ENCODE data around the gene C6orf136.
A peak's percentile ranks its signal among the peaks of the same experiment; 100 is the strongest.
"Not testable (repeated sequence)": the region's sequence is repeated elsewhere in the genome, so short reads cannot be mapped to it uniquely, and the experiment has no call there.

C6orf136 gene, protein sequence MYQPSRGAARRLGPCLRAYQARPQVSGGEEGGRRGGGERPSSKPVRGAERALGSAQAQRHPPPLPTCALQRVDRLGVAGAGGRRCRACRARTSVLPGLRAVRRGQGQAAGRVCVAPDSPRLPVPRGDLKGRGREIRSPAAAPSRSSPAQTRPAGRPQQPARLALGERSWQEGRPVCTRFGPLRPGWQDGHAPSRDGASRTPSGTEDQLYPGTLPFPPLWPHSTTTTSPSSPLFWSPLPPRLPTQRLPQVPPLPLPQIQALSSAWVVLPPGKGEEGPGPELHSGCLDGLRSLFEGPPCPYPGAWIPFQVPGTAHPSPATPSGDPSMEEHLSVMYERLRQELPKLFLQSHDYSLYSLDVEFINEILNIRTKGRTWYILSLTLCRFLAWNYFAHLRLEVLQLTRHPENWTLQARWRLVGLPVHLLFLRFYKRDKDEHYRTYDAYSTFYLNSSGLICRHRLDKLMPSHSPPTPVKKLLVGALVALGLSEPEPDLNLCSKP

DNA sequence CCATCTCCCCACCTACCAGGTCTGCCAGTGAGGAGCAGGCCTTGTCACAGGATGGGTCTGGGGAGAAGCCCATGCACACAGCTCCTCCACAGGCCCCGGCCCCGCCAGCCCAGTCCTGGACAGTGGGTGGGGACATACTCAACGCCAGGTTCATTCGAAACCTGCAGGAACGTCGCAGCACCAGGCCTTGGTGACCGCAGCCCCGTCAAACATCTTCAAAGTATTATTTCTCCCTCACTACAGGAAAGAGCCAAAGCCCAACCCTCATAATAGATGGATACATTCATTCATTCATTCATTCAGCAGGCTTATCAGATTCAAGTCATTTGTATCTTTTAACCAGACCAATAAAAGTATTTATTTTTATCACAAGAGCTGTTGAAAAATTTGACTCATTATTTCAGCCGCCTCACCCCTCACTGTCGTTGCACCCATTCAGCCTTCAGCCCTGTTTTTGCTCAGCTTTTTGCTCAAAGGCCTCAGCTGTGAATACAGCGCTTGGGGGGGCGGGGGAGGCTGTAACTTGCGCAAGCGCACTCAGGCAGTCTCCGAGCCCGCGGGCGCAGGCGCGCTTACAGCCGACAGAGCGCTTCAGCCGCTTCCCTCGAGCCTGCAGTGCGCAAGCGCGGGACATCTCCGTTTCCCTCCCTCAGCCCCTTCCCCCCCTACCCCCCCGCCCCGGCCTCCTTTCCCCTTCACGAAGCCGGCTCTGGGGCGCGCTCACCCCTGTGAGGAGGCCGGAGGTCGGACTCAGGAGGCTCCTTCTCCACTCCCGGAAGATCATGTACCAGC, at the start of gene C6orf136:
C6orf136 (plus strand) TSS at position 684 of the 792 bp plus-strand sequence; CDS start at position 783, 99 bp downstream.
- Histone ChIP-seq H2AFZ (ENCODE audit: low read depth, low read length, severe bottlenecking) (peak within 1 kb of the TSS; percentile 79), H3K4me2 (ENCODE audit: low read depth, low read length, poor library complexity, severe bottlenecking) (peak within 1 kb of the TSS; percentile 97), H3F3A (ENCODE audit: insufficient read depth) (peaks cover 9% of the 10 kb centered on the region), H3K9ac (ENCODE audit: low read length) (peak within 1 kb of the TSS; percentile 89), H4K20me1 (ENCODE audit: low read depth, low read length) (peaks cover 8% of the 10 kb centered on the region; the same call in 1 of the 2 replicates), H3K4me3 (ENCODE audit: insufficient read depth, low read length, poor library complexity, severe bottlenecking) (peak within 1 kb of the TSS; percentile 80), H3K9me2 (replicated peaks; ENCODE audit: insufficient read depth, low read length) (no peaks in the 10 kb centered on the region), H3K36me3 (ENCODE audit: low read length) (no peaks in the 10 kb centered on the region), H3K27ac (ENCODE audit: low read depth, low read length) (peak within 1 kb of the TSS; percentile 82), H3K27me3 (ENCODE audit: low read length) (no peaks in the 10 kb centered on the region), H3K79me2 (ENCODE audit: insufficient read depth, low read length) (peaks cover 39% of the 10 kb centered on the region), H3K9me3 (ENCODE audit: insufficient read depth, low read length) (no peaks in the 10 kb centered on the region)
- TF ChIP-seq EZH2phosphoT487 (conservative IDR thresholded peaks at IDR 0.05; ENCODE audit: low read length): no peak
- TF ChIP-seq, protein P1, sequence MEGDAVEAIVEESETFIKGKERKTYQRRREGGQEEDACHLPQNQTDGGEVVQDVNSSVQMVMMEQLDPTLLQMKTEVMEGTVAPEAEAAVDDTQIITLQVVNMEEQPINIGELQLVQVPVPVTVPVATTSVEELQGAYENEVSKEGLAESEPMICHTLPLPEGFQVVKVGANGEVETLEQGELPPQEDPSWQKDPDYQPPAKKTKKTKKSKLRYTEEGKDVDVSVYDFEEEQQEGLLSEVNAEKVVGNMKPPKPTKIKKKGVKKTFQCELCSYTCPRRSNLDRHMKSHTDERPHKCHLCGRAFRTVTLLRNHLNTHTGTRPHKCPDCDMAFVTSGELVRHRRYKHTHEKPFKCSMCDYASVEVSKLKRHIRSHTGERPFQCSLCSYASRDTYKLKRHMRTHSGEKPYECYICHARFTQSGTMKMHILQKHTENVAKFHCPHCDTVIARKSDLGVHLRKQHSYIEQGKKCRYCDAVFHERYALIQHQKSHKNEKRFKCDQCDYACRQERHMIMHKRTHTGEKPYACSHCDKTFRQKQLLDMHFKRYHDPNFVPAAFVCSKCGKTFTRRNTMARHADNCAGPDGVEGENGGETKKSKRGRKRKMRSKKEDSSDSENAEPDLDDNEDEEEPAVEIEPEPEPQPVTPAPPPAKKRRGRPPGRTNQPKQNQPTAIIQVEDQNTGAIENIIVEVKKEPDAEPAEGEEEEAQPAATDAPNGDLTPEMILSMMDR (IDR thresholded peaks at IDR 0.05; ENCODE audit: insufficient read depth, low read length, poor library complexity, severe bottlenecking): no peak

GRCh38 chr6:30597315-30598144, 49.4 kb upstream of the C6orf136 start:
- H3F3A ChIP-seq (ENCODE audit: insufficient read depth): peaks cover 43% of the 10 kb centered on the region
- not testable (repeated sequence) for H3K9me2 ChIP-seq (replicated peaks; ENCODE audit: insufficient read depth, low read length); H3K79me2 ChIP-seq (ENCODE audit: insufficient read depth, low read length); H3K4me2 ChIP-seq (ENCODE audit: low read depth, low read length, poor library complexity, severe bottlenecking); H3K27me3 ChIP-seq (ENCODE audit: low read length); H4K20me1 ChIP-seq (ENCODE audit: low read depth, low read length); H2AFZ ChIP-seq (ENCODE audit: low read depth, low read length, severe bottlenecking); H3K4me3 ChIP-seq (ENCODE audit: insufficient read depth, low read length, poor library complexity, severe bottlenecking); H3K27ac ChIP-seq (ENCODE audit: low read depth, low read length); H3K9me3 ChIP-seq (ENCODE audit: insufficient read depth, low read length); H3K9ac ChIP-seq (ENCODE audit: low read length)
- peaks cover 12% of the 10 kb centered on the region; the same call in 1 of the 2 replicates for H3K36me3 ChIP-seq (ENCODE audit: low read length)
- TF ChIP-seq, protein P1 (IDR thresholded peaks at IDR 0.05; ENCODE audit: insufficient read depth, low read length, poor library complexity, severe bottlenecking): peak; percentile 89

GRCh38 chr6:30598912-30599624, 47.9 kb upstream of the C6orf136 start:
- TF ChIP-seq EZH2phosphoT487 (conservative IDR thresholded peaks at IDR 0.05; ENCODE audit: low read length): no peak
- TF ChIP-seq, protein P1 (IDR thresholded peaks at IDR 0.05; ENCODE audit: insufficient read depth, low read length, poor library complexity, severe bottlenecking): no peak
- Histone ChIP-seq H3K27ac (ENCODE audit: low read depth, low read length) (no peak overlapping the region), H3K36me3 (ENCODE audit: low read length) (peaks cover 22% of the 10 kb centered on the region), H2AFZ (ENCODE audit: low read depth, low read length, severe bottlenecking) (no peak overlapping the region), H3K4me3 (ENCODE audit: insufficient read depth, low read length, poor library complexity, severe bottlenecking) (no peak overlapping the region), H3K4me2 (ENCODE audit: low read depth, low read length, poor library complexity, severe bottlenecking) (no peak overlapping the region), H3K79me2 (ENCODE audit: insufficient read depth, low read length) (no peaks in the 10 kb centered on the region), H3K27me3 (ENCODE audit: low read length) (no peaks in the 10 kb centered on the region), H3K9me3 (ENCODE audit: insufficient read depth, low read length) (no peaks in the 10 kb centered on the region), H3K9ac (ENCODE audit: low read length) (no peak overlapping the region), H3F3A (ENCODE audit: insufficient read depth) (peaks cover 38% of the 10 kb centered on the region), H4K20me1 (ENCODE audit: low read depth, low read length) (no peaks in the 10 kb centered on the region), H3K9me2 (replicated peaks; ENCODE audit: insufficient read depth, low read length) (no peaks in the 10 kb centered on the region)
